HepG2 (cell line): Measurements from ENCODE around the gene VPS26A. TPM values are rescaled to one million over a fixed set of nuclear protein-coding genes. Genes with fewer than 3 reads are reported as not detected.

Experiments used
- ARID4A ChIP-seq: sonication (generic); formaldehyde crosslinking; IDR thresholded peaks from 2 replicates; pipeline ENCODE4 v1.5.0; 2020; ENCODE audit warnings: mild to moderate bottlenecking, missing genetic modification reagents, borderline replicate concordance
- ATF1 ChIP-seq: IDR thresholded peaks from 2 replicates; pipeline ENCODE4 v1.6.1; 2016; ENCODE audit warnings: mild to moderate bottlenecking, control low read depth
- BATF2 ChIP-seq: sonication (generic); formaldehyde crosslinking; IDR thresholded peaks from 2 replicates; pipeline ENCODE4 v1.8.0; 2022; ENCODE audit warnings: mild to moderate bottlenecking, missing genetic modification reagents, moderate library complexity
- DPF2 ChIP-seq: sonication (generic); formaldehyde crosslinking; IDR thresholded peaks from 2 replicates; pipeline ENCODE4 v1.4.0; 2020; ENCODE audit warnings: mild to moderate bottlenecking, low read depth, missing genetic modification reagents, borderline replicate concordance
- GATAD2A ChIP-seq: IDR thresholded peaks from 2 replicates; pipeline ENCODE4 v1.6.1; 2016
- HMG20A ChIP-seq: IDR thresholded peaks from 2 replicates; pipeline ENCODE4 v1.6.1; 2016; ENCODE audit warnings: borderline replicate concordance
- HMGA1 ChIP-seq: sonication (generic); formaldehyde crosslinking; conservative IDR thresholded peaks from 2 replicates; pipeline ENCODE4 v1.4.0; 2020; ENCODE audit warnings: missing genetic modification reagents
- HNRNPLL ChIP-seq: fragments of 200-400 bp; formaldehyde crosslinking; IDR thresholded peaks from 2 replicates; pipeline ENCODE4 v1.6.1; 2017; ENCODE audit warnings: mild to moderate bottlenecking, low read depth, low read length; ENCODE audit not compliant: poor library complexity, severe bottlenecking
- MXD3 ChIP-seq: IDR thresholded peaks from 2 replicates; pipeline ENCODE4 v1.6.1; 2016; ENCODE audit warnings: mild to moderate bottlenecking, missing biosample characterization, missing genetic modification reagents
- NFKB2 ChIP-seq: sonication (generic); formaldehyde crosslinking; IDR thresholded peaks from 2 replicates; pipeline ENCODE4 v1.4.0; 2020; ENCODE audit warnings: missing genetic modification reagents, borderline replicate concordance
- NFYC ChIP-seq: IDR thresholded peaks from 2 replicates; pipeline ENCODE4 v1.6.1; 2016; ENCODE audit warnings: missing genetic modification reagents, missing compliant biosample characterization
- PTBP1 ChIP-seq: fragments of 200-400 bp; formaldehyde crosslinking; IDR thresholded peaks from 2 replicates; pipeline ENCODE4 v1.6.1; 2018; ENCODE audit warnings: low read length, low read depth; ENCODE audit not compliant: poor library complexity, severe bottlenecking
- TBX3 ChIP-seq: fragments of 450-650 bp; IDR thresholded peaks from 2 replicates; pipeline ENCODE4 v1.6.1; 2017; ENCODE audit warnings: antibody characterized with exemption, mild to moderate bottlenecking, inconsistent platforms, borderline replicate concordance
- ZFP91 ChIP-seq: sonication (generic); formaldehyde crosslinking; IDR thresholded peaks from 2 replicates; pipeline ENCODE4 v1.9.0; 2022; ENCODE audit warnings: missing genetic modification reagents, mild to moderate bottlenecking, borderline replicate concordance
- ZNF225 ChIP-seq: sonication (generic); formaldehyde crosslinking; IDR thresholded peaks from 2 replicates; pipeline ENCODE4 v1.4.0; 2020; ENCODE audit warnings: mild to moderate bottlenecking, missing genetic modification reagents
- ZNF230 ChIP-seq: sonication (generic); formaldehyde crosslinking; IDR thresholded peaks from 2 replicates; pipeline ENCODE4 v1.4.0; 2020; ENCODE audit warnings: mild to moderate bottlenecking, missing genetic modification reagents
- ZNF234 ChIP-seq: sonication (generic); formaldehyde crosslinking; conservative IDR thresholded peaks from 2 replicates; pipeline ENCODE4 v1.5.1; 2020; ENCODE audit warnings: mild to moderate bottlenecking, missing genetic modification reagents
- ZNF567 ChIP-seq: sonication (generic); formaldehyde crosslinking; IDR thresholded peaks from 2 replicates; pipeline ENCODE4 v1.8.1; 2023; ENCODE audit warnings: mild to moderate bottlenecking, missing genetic modification reagents, borderline replicate concordance
- ZNF691 ChIP-seq: sonication (generic); formaldehyde crosslinking; IDR thresholded peaks from 2 replicates; pipeline ENCODE4 v1.4.0; 2020; ENCODE audit warnings: missing genetic modification reagents, low read depth, mild to moderate bottlenecking, borderline replicate concordance
- ZNF740 ChIP-seq: sonication (generic); formaldehyde crosslinking; IDR thresholded peaks from 2 replicates; pipeline ENCODE4 v1.4.0; 2020; ENCODE audit warnings: missing genetic modification reagents
- ZNF883 ChIP-seq: sonication (generic); formaldehyde crosslinking; IDR thresholded peaks from 2 replicates; pipeline ENCODE4 v1.5.1; 2020; ENCODE audit warnings: mild to moderate bottlenecking, missing genetic modification reagents; ENCODE audit errors: not compliant biosample characterization
- polyA plus RNA-seq, 8 experiments: library from polyadenylated mRNA; depleted of rRNA in 3 of 8; stranded (reverse) in 7 of 8; unstranded in 1 of 8; fragments of >200 nt; fragmentation: Illumina TruSeq in 4 of 8; extraction: Trizol in 4 of 8; gene quantifications; 2 replicates each; pipeline versions ENCODE4 v1.2.1 to v1.2.3, GENCODE V29; 2011 to 2016; ENCODE audit warnings: low read depth in 4 of 8, missing spikeins in 1 of 8, mixed read lengths in 1 of 8; ENCODE audit not compliant: insufficient read depth in 1 of 8
- total RNA-seq, 5 experiments: library from RNA; depleted of rRNA; stranded (reverse); fragments of >200 nt; fragmentation: Illumina TruSeq; extraction: Trizol; gene quantifications; 2 replicates each; pipeline ENCODE4 v1.2.3, GENCODE V29; 2016; ENCODE audit warnings: low read depth in 1 of 5

Gene VPS26A
- total and polyA plus RNA-seq, 2 of the 13 experiments (the other 11 are each of a cell fraction or from before 2014, with no cell fraction given): 12.9 to 32.6 TPM

- TF ChIP-seq ARID4A (CRISPR knock-in tag): peak; percentile 94
- TF ChIP-seq MXD3 (CRISPR knock-in tag): peak; percentile 76
- no peak for TF ChIP-seq ZNF691 (CRISPR knock-in tag)
- TF ChIP-seq ZNF883 (CRISPR knock-in tag): peak; percentile 64
- TF ChIP-seq NFKB2 (CRISPR knock-in tag): no peak
- peak; percentile 99 for TF ChIP-seq ATF1
- TF ChIP-seq DPF2 (CRISPR knock-in tag): no peak
- no peak for TF ChIP-seq HMGA1
- no peak for TF ChIP-seq TBX3
- TF ChIP-seq ZNF234 (CRISPR knock-in tag): no peak
- no peak for TF ChIP-seq ZNF567 (CRISPR knock-in tag)
- TF ChIP-seq HNRNPLL: peak; percentile 28
- no peak for TF ChIP-seq ZNF740 (CRISPR knock-in tag)
- 0 out of 2 replicates have a peak, but pooled peaks have one; percentile 16 for TF ChIP-seq NFYC
- peak; percentile 55; the same call in 1 of the 2 replicates for TF ChIP-seq GATAD2A
- TF ChIP-seq ZNF230 (CRISPR knock-in tag): peak; percentile 42; the same call in 1 of the 2 replicates
- no peak for TF ChIP-seq BATF2
- no peak; the same call in none of the 2 replicates for TF ChIP-seq ZNF225
- TF ChIP-seq PTBP1: no peak
- peak; percentile 70; the same call in 1 of the 2 replicates for TF ChIP-seq ZFP91 (CRISPR knock-in tag)
- TF ChIP-seq HMG20A (CRISPR knock-in tag): no peak
Observed at GRCh38 chr10:69179743-69180524, 56.0 kb downstream of the VPS26A start, which contains the start of gene SUPV3L1 (continued).
